Upper lobe of right lung (tissue), 1 donor: Measurements from ENCODE around the gene TMEM222. TPM values are rescaled to one million over a fixed set of nuclear protein-coding genes. Genes with fewer than 3 reads are reported as not detected.

Source experiments
- ATAC-seq: fragments of 200-7000 bp; cut with Tn5 transposase; one replicate; pipeline ENCODE4 v1.9.1; 2020; ENCODE audit warnings: mild to moderate bottlenecking, moderate library complexity
- DNase-seq: peaks from one replicate; pipeline ENCODE4 v3.0.0-alpha.2; 2020
- H3K27ac ChIP-seq: fragments of 200-600 bp; one replicate; pipeline ENCODE4 v1.8.0; 2022
- H3K27me3 ChIP-seq: fragments of 200-600 bp; one replicate; pipeline ENCODE4 v1.8.0; 2022; ENCODE audit warnings: mild to moderate bottlenecking
- H3K36me3 ChIP-seq: fragments of 200-600 bp; one replicate; pipeline ENCODE4 v1.8.0; 2022
- H3K4me1 ChIP-seq: fragments of 200-600 bp; one replicate; pipeline ENCODE4 v1.8.0; 2022
- H3K4me3 ChIP-seq: fragments of 200-600 bp; one replicate; pipeline ENCODE4 v1.8.0; 2022; ENCODE audit warnings: mild to moderate bottlenecking
- H3K9me3 ChIP-seq: fragments of 200-600 bp; one replicate; pipeline ENCODE4 v1.8.0; 2022
- CTCF ChIP-seq: fragments of 200-600 bp; IDR thresholded peaks from one replicate; pipeline ENCODE4 v1.8.0; 2022; ENCODE audit warnings: antibody characterized with exemption
- intact Hi-C: fragments of 100-400 bp; cut with DNase I; formaldehyde crosslinking; loops from one replicate; pipeline ENCODE4 v1.11.0; 2022
- total RNA-seq: library from RNA; stranded (reverse); fragmentation: NEBNext Ultra II Directional; extraction: Animal tissue kit (Norgen Biotek cat#: 25700); gene quantifications from one replicate; pipeline ENCODE4 v1.2.1, GENCODE V29; 2021
- donor health status: DM: no; HTN: yes; CAD: no; lungs with severe emphysema.

The TMEM222 gene
- total RNA-seq, 1 donor from 2014 or later, result 36.7 TPM

GRCh38 chr1:27345272-27345671 lies 23.3 kb downstream of the TMEM222 start:
- Histone ChIP-seq H3K9me3 (no peaks in the 10 kb centered on the region), H3K4me1 (peaks cover 11% of the 10 kb centered on the region), H3K36me3 (no peaks in the 10 kb centered on the region), H3K27ac (no peak overlapping the region), H3K4me3 (no peak overlapping the region), H3K27me3 (no peaks in the 10 kb centered on the region)
- DNase-seq (no peak), ATAC-seq (no peak)
- intact Hi-C loops, result no loop called here
- no peak for TF ChIP-seq CTCF

GRCh38 chr1:27346357-27346756 lies 24.4 kb downstream of the TMEM222 start:
- Histone ChIP-seq H3K36me3 (no peaks in the 10 kb centered on the region), H3K27ac (no peak overlapping the region), H3K4me3 (no peak overlapping the region), H3K27me3 (no peaks in the 10 kb centered on the region), H3K4me1 (peaks cover 21% of the 10 kb centered on the region), H3K9me3 (no peaks in the 10 kb centered on the region)
- ATAC-seq, result no peak
- no peak for DNase-seq
- no peak for TF ChIP-seq CTCF
- intact Hi-C loops, result no loop called here

- TF ChIP-seq CTCF, result no peak
- H3K27me3 ChIP-seq, result no peaks in the 10 kb centered on the region
- H3K36me3 ChIP-seq, result no peaks in the 10 kb centered on the region
- H3K9me3 ChIP-seq, result no peaks in the 10 kb centered on the region
- DNase-seq (no peak), ATAC-seq (no peak)
- intact Hi-C loops, result no loop called here
- H3K4me1 ChIP-seq, result peaks cover 20% of the 10 kb centered on the region
- no peak overlapping the region for H3K27ac ChIP-seq
- no peak overlapping the region for H3K4me3 ChIP-seq
Measured at GRCh38 chr1:27346991-27347624, 25.1 kb downstream of the TMEM222 start.

GRCh38 chr1:27348861-27349783 lies 27.2 kb downstream of the TMEM222 start:
- Histone ChIP-seq H3K27me3 (no peaks in the 10 kb centered on the region), H3K27ac (no peak overlapping the region), H3K4me3 (peak overlapping the region; percentile 51), H3K4me1 (peaks cover 13% of the 10 kb centered on the region), H3K36me3 (peaks cover 10% of the 10 kb centered on the region), H3K9me3 (no peaks in the 10 kb centered on the region)
- TF ChIP-seq CTCF, result no peak
- intact Hi-C loops, result no loop called here
- ATAC-seq (peak; percentile 85), DNase-seq (peak; percentile 91)

GRCh38 chr1:27349784-27350662 lies 28.1 kb downstream of the TMEM222 start:
- peaks cover 13% of the 10 kb centered on the region for H3K4me1 ChIP-seq
- intact Hi-C loops, result no loop called here
- peak; percentile 81 for ATAC-seq
- H3K27ac ChIP-seq, result no peak overlapping the region
- no peaks in the 10 kb centered on the region for H3K27me3 ChIP-seq
- TF ChIP-seq CTCF, result no peak
- peak overlapping the region; percentile 51 for H3K4me3 ChIP-seq
- no peaks in the 10 kb centered on the region for H3K9me3 ChIP-seq
- peaks cover 18% of the 10 kb centered on the region for H3K36me3 ChIP-seq
- DNase-seq, result peak; percentile 90
